NOMO-1 treated with dmso at 0.1 percent for 144 hours (cell line): ENCODE data around the gene NOPCHAP1.
"Not testable (repeated sequence)": the region's sequence is repeated elsewhere in the genome, so short reads cannot be mapped to it uniquely, and the experiment has no call there.

ENCODE experiments used
- DNase-seq: peaks from one replicate; lab custom pipeline; 2025; ENCODE audit not compliant: unreplicated experiment; lab: John Stamatoyannopoulos, UW

Gene NOPCHAP1

GRCh38 chr12:104964167-104964855, 21.8 kb upstream of the NOPCHAP1 start:
- DNase-seq, result no peak

GRCh38 chr12:104964856-104965205, 21.3 kb upstream of the NOPCHAP1 start:
- DNase-seq, result no peak

- no peak for DNase-seq
Observed at GRCh38 chr12:104966677-104967076, 19.4 kb upstream of the NOPCHAP1 start.

DNA sequence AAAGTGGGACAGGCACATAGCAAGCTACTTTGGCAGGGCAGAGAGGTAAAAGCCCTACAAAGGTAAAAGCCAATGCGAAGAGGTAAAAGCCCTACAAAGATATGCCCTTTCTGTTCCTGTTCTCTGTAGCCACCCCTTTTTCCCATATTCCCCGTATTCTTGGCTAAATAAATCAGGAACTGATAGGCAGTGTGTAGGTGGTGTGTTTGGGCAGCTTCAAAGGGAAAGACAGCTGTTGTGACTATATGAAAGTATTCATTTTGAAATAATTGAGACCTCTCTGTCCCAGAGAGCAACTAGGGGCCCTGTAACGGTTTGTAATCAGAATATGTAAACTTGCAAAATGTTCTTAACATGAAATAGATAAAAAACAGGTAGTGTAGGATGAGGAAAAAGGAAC, 16.8 kb upstream of the NOPCHAP1 start:
- DNase-seq, result no peak

GRCh38 chr12:104971306-104971705, 14.8 kb upstream of the NOPCHAP1 start:
- no peak for DNase-seq

- DNase-seq, result no peak
Observed at GRCh38 chr12:104973250-104973649, 12.9 kb upstream of the NOPCHAP1 start.

- peak; percentile 88 for DNase-seq
Observed at GRCh38 chr12:104974626-104975290, 11.4 kb upstream of the NOPCHAP1 start.

DNA sequence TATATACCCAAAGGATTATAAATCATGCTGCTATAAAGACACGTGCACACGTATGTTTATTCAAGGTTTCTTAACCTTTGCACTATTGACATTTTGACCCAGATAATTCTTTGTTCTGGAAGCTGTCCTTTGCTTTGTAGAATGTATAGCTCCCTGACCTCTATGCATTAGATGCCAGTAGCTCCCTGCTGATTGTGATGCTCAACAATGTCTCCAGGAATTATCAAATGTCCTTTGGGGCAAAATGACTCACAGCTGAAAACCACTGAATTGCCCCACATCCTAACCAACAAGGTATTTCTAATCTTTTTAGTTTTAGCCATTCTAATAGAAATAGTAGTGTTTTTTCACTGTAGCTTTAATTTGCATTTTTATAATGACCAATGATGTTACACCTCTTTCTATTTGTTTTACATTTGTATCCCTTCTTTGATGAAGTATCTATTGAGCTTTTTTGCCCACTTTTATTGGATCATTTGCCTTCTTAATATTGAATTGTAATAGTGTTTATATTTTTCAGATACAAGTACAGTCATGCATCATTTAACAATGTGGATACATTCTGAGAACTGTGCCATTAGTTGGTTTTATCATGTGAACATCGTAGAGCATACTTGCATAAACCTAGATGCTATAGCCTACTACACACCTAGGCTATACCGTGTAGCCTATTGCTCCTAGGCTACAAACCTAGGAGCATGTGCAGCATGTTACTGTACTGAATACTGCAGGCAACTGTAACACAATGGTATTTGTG, 10.4 kb upstream of the NOPCHAP1 start:
- no peak for DNase-seq

GRCh38 chr12:104976703-104977102, 9.4 kb upstream of the NOPCHAP1 start:
- DNase-seq, result no peak

DNA sequence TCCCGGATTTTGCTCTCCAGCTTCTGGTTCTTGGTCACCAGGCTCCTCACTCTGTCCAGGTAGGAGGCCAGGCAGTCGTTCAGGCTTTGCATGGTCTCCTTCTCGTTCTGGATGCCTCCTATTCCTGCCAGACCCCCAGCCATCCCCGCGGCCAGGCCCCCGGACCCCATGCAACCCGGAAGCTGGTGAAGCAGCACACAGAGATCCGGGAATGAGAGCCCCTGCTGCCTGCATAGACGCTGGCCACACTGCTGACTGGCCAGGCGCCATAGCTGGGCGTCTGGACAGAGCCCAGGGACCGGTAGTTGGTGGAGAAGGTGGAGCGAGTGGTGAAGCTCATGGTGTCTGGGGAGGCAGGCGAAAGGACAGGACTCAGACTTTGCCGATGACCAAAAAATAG, 8.4 kb upstream of the NOPCHAP1 start:
- not testable (repeated sequence) for DNase-seq

DNA sequence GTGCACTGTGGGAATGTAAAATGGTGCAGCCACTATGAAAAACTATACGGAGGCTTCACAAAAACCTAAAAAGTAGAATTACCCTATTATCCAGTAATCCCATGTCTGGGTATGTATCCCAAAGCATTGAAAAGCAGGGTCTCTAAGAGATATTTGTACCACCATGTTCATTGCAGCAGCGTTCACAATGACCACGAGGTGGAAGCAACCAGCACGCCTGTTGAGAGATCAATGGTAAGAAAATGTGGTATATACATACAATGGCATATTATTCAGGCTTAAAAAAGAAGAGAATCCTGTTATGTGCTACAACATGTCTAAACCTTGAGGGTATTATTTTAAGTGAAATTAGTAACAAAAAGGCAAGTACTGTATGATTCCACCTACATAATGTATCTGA, 910 bp upstream of the NOPCHAP1 start:
- DNase-seq, result no peak

DNA sequence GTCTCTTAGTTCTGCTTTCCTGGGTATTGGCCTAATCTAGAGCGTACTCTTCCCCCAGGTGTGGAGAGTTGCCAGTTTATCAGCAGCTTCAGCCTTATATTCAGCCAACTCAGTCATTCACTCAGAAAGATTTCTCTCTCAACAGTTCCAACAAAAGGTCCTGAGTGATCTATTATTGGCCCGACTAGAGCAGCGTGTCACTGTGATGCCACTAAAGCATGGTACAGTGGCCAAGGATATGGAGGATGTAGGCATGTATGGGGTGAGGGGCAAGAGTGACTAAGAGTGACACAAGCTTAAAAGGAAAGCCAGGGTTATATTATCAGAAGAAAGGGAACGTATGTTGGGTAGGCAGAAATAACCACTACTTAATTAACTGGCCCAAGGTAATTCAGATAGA, 4.8 kb downstream of the NOPCHAP1 start:
- no peak for DNase-seq

- DNase-seq, result no peak
Observed at GRCh38 chr12:104991565-104992128, 5.5 kb downstream of the NOPCHAP1 start.

DNA sequence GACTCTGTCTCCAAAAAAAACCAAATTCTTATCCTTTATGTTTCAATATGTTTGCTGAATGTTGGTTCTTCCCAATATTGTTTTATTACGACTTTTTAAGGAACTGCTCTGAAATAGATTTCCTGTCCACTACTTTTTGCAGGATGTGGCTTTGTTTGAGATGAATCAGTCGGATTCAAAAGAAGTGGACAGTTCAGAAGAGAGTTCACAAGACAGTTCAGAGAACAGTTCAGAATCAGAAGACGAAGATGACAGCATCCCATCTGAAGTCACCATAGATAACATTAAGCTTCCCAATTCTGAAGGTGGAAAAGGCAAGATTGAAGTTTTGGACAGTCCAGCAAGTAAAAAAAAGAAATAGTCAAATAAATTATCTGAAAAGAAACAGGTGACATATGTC, 8.2 kb downstream of the NOPCHAP1 start:
- DNase-seq, result no peak

DNA sequence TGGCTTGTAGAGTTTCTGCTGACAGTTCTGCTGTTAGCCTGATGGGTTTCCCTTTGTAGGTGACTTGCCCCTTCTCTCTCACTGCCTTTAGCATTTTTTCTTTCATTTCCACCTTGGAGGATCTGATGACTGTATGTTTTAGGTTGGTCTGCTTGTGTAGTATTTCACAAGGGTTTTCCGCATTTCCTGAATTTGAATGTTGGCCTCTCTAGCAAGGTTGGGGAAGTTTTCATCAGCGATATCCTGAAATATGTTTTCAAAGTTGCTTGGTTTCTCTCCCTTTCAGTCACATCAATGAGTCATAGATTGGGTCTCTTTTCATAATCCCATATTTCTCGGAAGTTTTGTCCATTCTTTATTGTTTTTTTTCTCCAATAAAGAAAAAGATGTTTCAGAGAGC, 11.4 kb downstream of the NOPCHAP1 start:
- DNase-seq, result no peak

- DNase-seq, result no peak
Observed at GRCh38 chr12:104998423-104999346, 12.6 kb downstream of the NOPCHAP1 start.

- no peak for DNase-seq
Observed at GRCh38 chr12:104999347-104999685, 13.2 kb downstream of the NOPCHAP1 start.

DNA sequence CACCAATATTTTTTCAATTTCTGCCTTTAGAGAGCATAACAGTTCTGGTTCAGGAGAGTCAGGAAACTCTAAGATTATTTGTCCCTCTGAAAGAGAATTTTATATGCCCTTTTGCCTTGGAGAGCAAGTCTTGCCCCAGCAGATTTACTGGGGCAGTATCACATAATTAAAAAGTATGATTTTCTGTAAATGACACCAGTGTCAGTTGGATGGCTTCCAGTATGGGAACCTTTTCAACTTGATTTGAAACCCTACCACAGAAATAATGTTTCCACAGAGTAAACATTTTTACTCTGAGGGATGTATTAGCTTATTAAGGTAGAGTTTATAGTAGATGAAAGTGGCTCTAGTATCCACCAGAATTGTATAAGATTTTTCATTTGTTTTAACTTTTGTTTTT, 15.4 kb downstream of the NOPCHAP1 start:
- DNase-seq, result no peak

- no peak for DNase-seq
Observed at GRCh38 chr12:105013892-105014291, 27.8 kb downstream of the NOPCHAP1 start.

GRCh38 chr12:105014603-105015002, 28.5 kb downstream of the NOPCHAP1 start:
- DNase-seq, result no peak

DNA sequence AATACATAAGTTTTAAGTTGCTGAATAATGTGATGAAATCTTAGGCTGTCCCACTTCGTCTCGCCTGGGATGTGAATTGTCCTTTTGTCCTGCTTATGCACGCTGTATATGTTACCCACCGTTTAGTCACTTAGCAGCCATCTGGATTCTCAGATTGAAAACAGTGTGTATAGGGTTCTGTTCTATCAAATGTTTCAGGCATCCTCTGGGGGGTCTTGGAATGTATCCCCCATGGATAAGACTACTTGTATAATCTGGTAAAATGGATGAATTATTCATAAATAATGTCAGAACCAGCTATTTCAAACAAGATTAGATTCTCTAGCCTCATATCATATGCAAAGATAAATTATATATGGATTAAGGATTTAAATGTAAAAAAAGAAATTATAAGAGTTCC, 29.4 kb downstream of the NOPCHAP1 start:
- DNase-seq, result no peak
